Progenitor cell of endocrine pancreas (in vitro differentiated cells): ENCODE results near the gene PLXNA2. TPM values are rescaled to one million over a fixed set of nuclear protein-coding genes. Genes with fewer than 3 reads are reported as not detected.

Experiments used
- DNase-seq: peaks from one replicate; pipeline ENCODE4 v3.0.0; 2021; ENCODE audit warnings: low spot score; ENCODE audit not compliant: unreplicated experiment
- H3K27ac Mint-ChIP-seq: 2 replicates; pipeline ENCODE4 v1.8.0; 2021; ENCODE audit warnings: mild to moderate bottlenecking, moderate library complexity, mixed read lengths
- H3K27me3 Mint-ChIP-seq: 2 replicates; pipeline ENCODE4 v1.8.0; 2021; ENCODE audit warnings: mixed read lengths
- H3K36me3 Mint-ChIP-seq: 2 replicates; pipeline ENCODE4 v1.8.0; 2022; ENCODE audit warnings: mixed read lengths; ENCODE audit not compliant: insufficient read depth
- H3K4me1 Mint-ChIP-seq: 2 replicates; pipeline ENCODE4 v1.8.0; 2021; ENCODE audit warnings: low read depth, mixed read lengths
- H3K4me3 Mint-ChIP-seq: 2 replicates; pipeline ENCODE4 v1.8.0; 2021; ENCODE audit warnings: low read depth, mild to moderate bottlenecking, moderate library complexity, mixed read lengths
- H3K9me3 Mint-ChIP-seq: 2 replicates; pipeline ENCODE4 v1.8.0; 2021; ENCODE audit warnings: low read depth, mixed read lengths
- CTCF ChIP-seq: fragments of 200-600 bp; sonication (generic); IDR thresholded peaks from one replicate; pipeline ENCODE4 v1.5.0; 2021; ENCODE audit warnings: antibody characterized with exemption, mild to moderate bottlenecking; ENCODE audit not compliant: unreplicated experiment
- total RNA-seq: library from RNA; stranded (reverse); gene quantifications from 2 replicates; pipeline ENCODE4 v1.2.1, GENCODE V29; 2021

PLXNA2 gene
- total RNA-seq, 1 donor from 2014 or later: 34.9 TPM

GRCh38 chr1:208216806-208217205, 27.4 kb downstream of the PLXNA2 start:
- Mint-ChIP-seq H3K4me1 (peaks cover 11% of the 10 kb centered on the region), H3K4me3 (no peak overlapping the region)

GRCh38 chr1:208216062-208216461, 28.1 kb downstream of the PLXNA2 start:
- peaks cover 2% of the 10 kb centered on the region for H3K27me3 Mint-ChIP-seq
- TF ChIP-seq CTCF: no peak
- no peak overlapping the region for H3K27ac Mint-ChIP-seq
- H3K4me1 Mint-ChIP-seq: peaks cover 11% of the 10 kb centered on the region
- no peak for DNase-seq
- peaks cover 21% of the 10 kb centered on the region for H3K36me3 Mint-ChIP-seq
- no peak overlapping the region for H3K4me3 Mint-ChIP-seq
- H3K9me3 Mint-ChIP-seq: no peaks in the 10 kb centered on the region

More at GRCh38 chr1:208216806-208217205, 27.4 kb downstream of the PLXNA2 start:
- H3K27me3 Mint-ChIP-seq: peaks cover 2% of the 10 kb centered on the region
- TF ChIP-seq CTCF: no peak
- H3K36me3 Mint-ChIP-seq: peaks cover 18% of the 10 kb centered on the region
- DNase-seq: no peak
- no peak overlapping the region for H3K27ac Mint-ChIP-seq
- no peaks in the 10 kb centered on the region for H3K9me3 Mint-ChIP-seq

GRCh38 chr1:208215393-208215792, 28.8 kb downstream of the PLXNA2 start:
- Mint-ChIP-seq H3K4me1 (peaks cover 8% of the 10 kb centered on the region), H3K27ac (no peak overlapping the region), H3K36me3 (peaks cover 22% of the 10 kb centered on the region), H3K9me3 (no peaks in the 10 kb centered on the region), H3K27me3 (peaks cover 2% of the 10 kb centered on the region), H3K4me3 (no peak overlapping the region)
- DNase-seq: no peak
- TF ChIP-seq CTCF: no peak

- H3K36me3 Mint-ChIP-seq: peaks cover 22% of the 10 kb centered on the region
- H3K9me3 Mint-ChIP-seq: no peaks in the 10 kb centered on the region
- H3K27ac Mint-ChIP-seq: no peak overlapping the region
- no peak for TF ChIP-seq CTCF
- H3K4me1 Mint-ChIP-seq: peaks cover 6% of the 10 kb centered on the region
- no peak overlapping the region for H3K4me3 Mint-ChIP-seq
- DNase-seq: no peak
- H3K27me3 Mint-ChIP-seq: peaks cover 6% of the 10 kb centered on the region
Measured at GRCh38 chr1:208213786-208214185, 30.4 kb downstream of the PLXNA2 start.

- no peak for DNase-seq
- no peak for TF ChIP-seq CTCF
- Mint-ChIP-seq H3K27ac (no peak overlapping the region), H3K4me1 (peaks cover 5% of the 10 kb centered on the region), H3K9me3 (no peaks in the 10 kb centered on the region), H3K36me3 (peaks cover 25% of the 10 kb centered on the region), H3K27me3 (peaks cover 4% of the 10 kb centered on the region), H3K4me3 (no peak overlapping the region)
Measured at GRCh38 chr1:208212893-208213292, 31.3 kb downstream of the PLXNA2 start.
